Large intestine (tissue), 12 donors: ENCODE data around the gene CBLIF. TPM values are rescaled to one million over a fixed set of nuclear protein-coding genes. Genes with fewer than 3 reads are reported as not detected.
"Not testable (repeated sequence)": the region's sequence is repeated elsewhere in the genome, so short reads cannot be mapped to it uniquely, and the experiment has no call there.

Experiments
- DNase-seq, 2 donors: peaks; one replicate each; pipeline versions ENCODE4 v3.0.0 to v3.0.0-alpha.2; 2013
- H3K27ac ChIP-seq: one replicate; pipeline ENCODE4 v1.5.1; 2013; ENCODE audit warnings: low read length
- H3K27me3 ChIP-seq: 2 replicates; pipeline ENCODE4 v1.6.1; 2013; ENCODE audit warnings: low read length; ENCODE audit not compliant: control insufficient read depth, insufficient read depth
- H3K36me3 ChIP-seq: 2 replicates; pipeline ENCODE4 v1.6.1; 2013; ENCODE audit warnings: low read length; ENCODE audit not compliant: control insufficient read depth, insufficient read depth
- H3K4me1 ChIP-seq: one replicate; pipeline ENCODE4 v1.6.1; 2013; ENCODE audit warnings: low read length; ENCODE audit not compliant: control insufficient read depth, insufficient read depth
- H3K4me3 ChIP-seq: one replicate; pipeline ENCODE4 v1.5.1; 2013; ENCODE audit warnings: low read length
- H3K9me3 ChIP-seq: one replicate; pipeline ENCODE4 v1.6.1; 2013; ENCODE audit warnings: mild to moderate bottlenecking, low read depth, low read length, moderate library complexity; ENCODE audit not compliant: control insufficient read depth
- WGBS: methylation state at CpG from one replicate; pipeline ENCODE4 v1.1.5; 2013; ENCODE audit warnings: low lambda C conversion rate; ENCODE audit not compliant: insufficient coverage; 5-methylcytosine and 5-hydroxymethylcytosine counted together
- long read RNA-seq, 11 donors: transcript quantifications; one replicate each; lab custom pipeline, GENCODE V29; 2026
- polyA plus RNA-seq: library from polyadenylated mRNA; unstranded; fragments of 120-200 nt; gene quantifications from one replicate; pipeline ENCODE4 v1.2.1, GENCODE V29; 2013

CBLIF gene
- 0.52 TPM for polyA plus RNA-seq
- long read RNA-seq, donor 1, partial matches to known transcripts, result 0 of 1 reads
- long read RNA-seq, donor 1, other reads (novel, unspliced or antisense), result 0 of 1 reads
- long read RNA-seq, donor 2, result 0 reads
- long read RNA-seq, donor 3, result 0 reads
- long read RNA-seq, donor 4, result 0 reads
- long read RNA-seq, donor 5, result 0 reads
- long read RNA-seq, donor 6, partial matches to known transcripts, result 0 of 1 reads
- long read RNA-seq, donor 6, other reads (novel, unspliced or antisense), result 0 of 1 reads
- long read RNA-seq, donor 7, result 0 reads
- long read RNA-seq, donor 8, result 0 reads
- long read RNA-seq, donor 9, result 0 reads
- long read RNA-seq, donor 10, result 0 reads
- long read RNA-seq, donor 11, result 0 reads

DNA sequence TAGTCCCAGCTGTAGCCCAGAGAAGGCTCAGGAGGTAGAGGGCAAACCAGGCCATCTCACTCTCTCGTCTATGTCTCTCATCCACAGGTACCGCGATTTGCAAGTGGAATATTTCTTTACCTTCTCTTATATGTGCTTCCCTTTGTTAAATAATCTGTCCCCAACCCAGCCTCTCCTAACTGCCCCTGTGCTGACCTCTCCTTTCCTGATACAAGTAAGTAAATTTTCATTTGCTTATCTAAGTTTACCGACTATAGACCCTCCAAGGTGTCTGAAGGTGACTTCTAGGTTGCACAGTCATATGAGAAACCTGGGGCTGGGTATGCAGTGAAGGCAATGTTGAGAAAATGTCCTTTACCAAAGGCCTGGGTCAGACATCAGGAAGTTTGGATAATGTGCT lies at the start of gene CBLIF:
CBLIF (minus strand) TSS at position 101 of the 400 bp plus-strand sequence; CDS start at position 55, 46 bp downstream.
- DNase-seq, result no peak
- H3K27me3 ChIP-seq, result no peaks in the 10 kb centered on the region
- WGBS, result 20% methylated on average over 1 of the region's 4 CpGs
- no peaks in the 10 kb centered on the region for H3K36me3 ChIP-seq
- no peak within 1 kb of the TSS for H3K4me3 ChIP-seq
- H3K9me3 ChIP-seq, result no peaks in the 10 kb centered on the region
- H3K4me1 ChIP-seq, result peaks cover 18% of the 10 kb centered on the region
- no peak within 1 kb of the TSS for H3K27ac ChIP-seq

DNA sequence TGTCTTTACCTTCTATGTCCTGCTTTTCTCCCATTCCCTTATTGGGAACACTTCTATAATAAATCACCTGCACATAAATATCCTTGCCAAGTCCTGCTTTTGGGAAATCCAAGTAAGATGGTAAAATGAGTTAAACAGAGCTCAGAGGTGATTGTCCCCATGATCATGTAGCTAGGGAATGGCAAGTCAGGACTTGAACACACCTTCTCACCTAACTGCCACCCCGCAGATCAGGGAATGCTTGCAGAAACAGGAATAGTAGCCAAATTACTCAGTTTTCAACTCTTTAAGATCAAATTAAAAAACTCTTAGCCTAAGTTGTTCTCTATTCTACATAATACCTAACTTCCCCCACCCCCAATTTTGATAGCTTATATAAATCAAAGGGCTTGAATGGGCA lies 49.3 kb upstream of the CBLIF start:
- no peak for DNase-seq
- H3K9me3 ChIP-seq, result peaks cover 4% of the 10 kb centered on the region
- H3K4me1 ChIP-seq, result no peaks in the 10 kb centered on the region
- H3K36me3 ChIP-seq, result no peaks in the 10 kb centered on the region
- no peaks in the 10 kb centered on the region for H3K27me3 ChIP-seq
- no peak overlapping the region for H3K4me3 ChIP-seq
- WGBS, result no CpG with 5 or more reads among the region's 1 CpG
- H3K27ac ChIP-seq, result no peak overlapping the region

DNA sequence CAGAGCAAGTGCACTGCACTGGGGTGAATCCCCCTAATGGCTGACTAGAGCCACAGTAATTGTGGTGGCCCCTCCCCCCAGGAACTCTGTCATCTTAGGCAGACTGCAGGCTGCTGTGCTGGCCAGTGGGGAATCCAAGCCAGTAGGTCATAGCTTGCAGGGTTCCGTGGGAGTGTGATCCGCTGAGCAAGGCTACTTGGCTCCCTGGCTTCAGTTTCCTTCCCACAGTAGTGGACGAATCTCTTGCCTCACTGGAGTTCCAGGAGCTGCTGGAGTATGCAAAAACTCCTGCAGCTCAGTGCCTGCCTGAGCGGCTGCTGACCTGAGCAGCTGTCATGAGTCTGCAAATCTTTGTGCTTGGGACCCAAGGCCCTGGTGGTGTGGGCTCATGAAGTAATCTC lies 46.5 kb upstream of the CBLIF start:
- no peak for DNase-seq
- H3K9me3 ChIP-seq, result no peaks in the 10 kb centered on the region
- no peaks in the 10 kb centered on the region for H3K4me1 ChIP-seq
- no peaks in the 10 kb centered on the region for H3K36me3 ChIP-seq
- H3K27me3 ChIP-seq, result no peaks in the 10 kb centered on the region
- no peak overlapping the region for H3K4me3 ChIP-seq
- no peak overlapping the region for H3K27ac ChIP-seq
- WGBS, result no CpG with 5 or more reads among the region's 4 CpGs

DNA sequence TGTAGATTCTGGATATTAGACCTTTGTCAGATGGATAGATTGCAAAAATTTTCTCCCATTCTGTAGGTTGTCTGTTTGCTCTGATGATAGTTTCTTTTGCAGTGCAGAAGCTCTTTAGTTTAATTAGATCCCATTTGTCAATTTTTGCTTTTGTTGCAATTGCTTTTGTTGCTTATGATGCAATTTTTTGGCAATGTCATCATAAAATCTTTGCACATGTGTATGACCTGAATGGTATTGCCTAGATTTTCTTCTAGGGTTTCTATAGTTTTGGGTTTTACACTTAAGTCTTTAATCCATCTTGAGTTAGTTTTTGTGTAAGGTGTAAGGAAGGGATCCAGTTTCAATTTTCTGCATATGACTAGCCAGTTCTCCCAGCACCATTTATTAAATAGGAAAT lies 41.9 kb upstream of the CBLIF start:
- DNase-seq, H3K27me3 ChIP-seq, H3K9me3 ChIP-seq, H3K27ac ChIP-seq, H3K4me1 ChIP-seq, H3K4me3 ChIP-seq, H3K36me3 ChIP-seq: not testable (repeated sequence)

DNA sequence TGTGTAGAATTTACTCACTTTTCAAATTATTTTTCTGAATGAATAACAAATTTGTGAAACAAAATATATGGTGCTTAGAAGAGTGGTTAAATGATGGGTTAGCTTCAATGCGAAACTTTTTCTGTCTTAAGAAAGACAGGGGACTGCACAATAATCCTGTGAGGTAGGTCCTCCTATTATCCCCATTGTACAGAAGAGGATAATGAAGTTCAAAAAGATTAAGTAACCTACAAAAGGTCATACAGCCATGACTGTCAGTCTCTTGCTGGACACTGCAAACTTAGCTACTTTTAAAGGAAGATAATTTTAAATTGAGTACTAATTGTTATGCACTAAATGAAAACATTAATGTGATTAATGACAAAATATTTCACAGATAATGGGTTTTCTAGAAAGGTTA lies 38.3 kb upstream of the CBLIF start:
- WGBS, result no CpG with 5 or more reads among the region's 1 CpG
- no peak for DNase-seq

DNA sequence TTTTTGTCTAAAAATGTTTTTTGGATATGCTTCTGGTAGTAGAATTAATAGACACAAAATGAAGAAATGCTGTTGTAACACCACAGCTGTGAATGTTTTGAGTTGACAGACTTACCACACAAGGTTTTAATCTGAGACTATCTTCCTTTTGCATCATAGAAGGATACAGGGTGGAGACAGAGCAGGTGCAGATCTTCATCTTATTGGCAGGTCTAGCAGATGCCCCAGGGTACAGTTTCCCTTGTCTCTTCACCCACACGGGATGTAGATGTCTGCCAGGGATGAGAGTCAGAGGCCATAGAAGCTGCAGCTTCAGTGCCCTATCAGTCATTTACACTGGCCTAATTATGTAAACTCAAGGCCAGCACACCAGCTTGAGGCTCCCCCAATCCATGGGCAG lies 34.3 kb upstream of the CBLIF start:
- Histone ChIP-seq H3K4me1 (no peaks in the 10 kb centered on the region), H3K27me3 (no peaks in the 10 kb centered on the region), H3K36me3 (no peaks in the 10 kb centered on the region), H3K27ac (no peak overlapping the region), H3K4me3 (no peak overlapping the region), H3K9me3 (no peaks in the 10 kb centered on the region)
- no CpG with 5 or more reads among the region's 1 CpG for WGBS
- no peak for DNase-seq

More for the DNA sequence above, 38.3 kb upstream of the CBLIF start:
- Histone ChIP-seq H3K27me3 (no peaks in the 10 kb centered on the region), H3K27ac (no peak overlapping the region), H3K4me1 (no peaks in the 10 kb centered on the region), H3K36me3 (no peaks in the 10 kb centered on the region), H3K9me3 (peaks cover 2% of the 10 kb centered on the region), H3K4me3 (no peak overlapping the region)

DNA sequence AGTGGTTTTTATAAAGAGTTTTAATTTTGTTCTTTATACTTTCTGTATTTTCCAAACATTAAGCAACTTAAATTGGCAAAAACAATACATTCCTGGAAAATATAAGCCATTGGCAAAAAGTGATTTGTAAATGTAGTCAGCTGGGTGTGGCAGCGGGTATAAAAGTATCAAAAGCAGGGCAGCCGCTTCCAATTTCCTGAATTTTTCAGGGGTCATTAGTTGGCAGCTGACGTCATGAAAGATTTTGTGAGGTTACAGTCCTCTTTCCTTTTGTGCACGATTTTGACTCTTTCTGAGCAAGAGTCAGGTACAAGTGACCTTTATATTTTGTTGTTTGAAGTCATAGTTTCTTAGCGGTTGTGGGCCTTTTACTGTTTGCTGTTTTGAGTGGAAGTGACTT lies 33.3 kb upstream of the CBLIF start, which contains the start of gene OOSP3:
OOSP3 (plus strand) TSS at position 208 of the 400 bp plus-strand sequence; CDS start at position 235, 27 bp downstream.
- Histone ChIP-seq H3K4me3 (no peak within 1 kb of the TSS), H3K36me3 (no peaks in the 10 kb centered on the region), H3K4me1 (no peaks in the 10 kb centered on the region), H3K27me3 (no peaks in the 10 kb centered on the region), H3K27ac (no peak within 1 kb of the TSS), H3K9me3 (no peaks in the 10 kb centered on the region)
- no peak for DNase-seq
- WGBS, result no CpG with 5 or more reads among the region's 5 CpGs

DNA sequence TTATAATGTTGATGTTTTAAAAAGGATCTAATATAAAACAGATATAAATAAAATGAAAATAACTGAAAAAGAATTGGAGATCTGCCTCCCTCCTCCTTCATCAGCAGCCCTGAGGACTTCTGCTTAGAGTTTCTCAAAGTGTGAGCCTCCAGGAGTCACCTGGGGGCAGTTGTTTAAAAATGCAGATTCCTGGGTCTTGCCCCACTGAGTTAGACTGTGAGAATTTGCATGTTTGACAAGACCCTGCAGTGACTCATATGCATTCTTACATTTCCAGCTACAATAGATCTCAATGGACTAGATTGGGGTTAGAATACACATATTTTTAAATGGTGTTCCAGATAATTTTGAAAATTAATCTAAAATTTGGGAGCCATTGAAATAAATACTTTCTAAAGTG lies 32.5 kb upstream of the CBLIF start:
- Histone ChIP-seq H3K36me3 (no peaks in the 10 kb centered on the region), H3K27me3 (no peaks in the 10 kb centered on the region), H3K4me1 (no peaks in the 10 kb centered on the region), H3K27ac (no peak overlapping the region), H3K4me3 (no peak overlapping the region), H3K9me3 (no peaks in the 10 kb centered on the region)
- DNase-seq, result no peak

DNA sequence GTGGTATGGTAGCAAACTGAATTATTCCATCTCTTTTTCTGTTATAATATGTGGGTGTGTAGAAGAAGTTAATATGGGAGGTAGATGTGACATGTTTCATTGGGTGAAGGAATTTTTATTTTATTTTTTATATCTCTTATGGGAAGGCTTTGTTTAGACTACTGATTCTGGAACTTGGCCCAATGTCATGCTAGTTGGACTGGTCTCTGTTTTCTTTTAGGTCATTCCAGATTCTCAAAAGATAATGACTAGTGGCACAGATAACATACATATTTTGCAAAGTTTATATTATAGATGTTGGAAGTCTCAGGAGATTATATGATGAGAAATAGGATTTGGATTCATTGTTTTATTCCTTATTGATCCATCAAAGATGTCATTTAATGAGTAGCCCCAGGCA lies 32.0 kb upstream of the CBLIF start:
- H3K4me1 ChIP-seq, result no peaks in the 10 kb centered on the region
- no peaks in the 10 kb centered on the region for H3K27me3 ChIP-seq
- H3K9me3 ChIP-seq, result no peaks in the 10 kb centered on the region
- no peak overlapping the region for H3K27ac ChIP-seq
- H3K4me3 ChIP-seq, result no peak overlapping the region
- no peaks in the 10 kb centered on the region for H3K36me3 ChIP-seq
- DNase-seq, result no peak

DNA sequence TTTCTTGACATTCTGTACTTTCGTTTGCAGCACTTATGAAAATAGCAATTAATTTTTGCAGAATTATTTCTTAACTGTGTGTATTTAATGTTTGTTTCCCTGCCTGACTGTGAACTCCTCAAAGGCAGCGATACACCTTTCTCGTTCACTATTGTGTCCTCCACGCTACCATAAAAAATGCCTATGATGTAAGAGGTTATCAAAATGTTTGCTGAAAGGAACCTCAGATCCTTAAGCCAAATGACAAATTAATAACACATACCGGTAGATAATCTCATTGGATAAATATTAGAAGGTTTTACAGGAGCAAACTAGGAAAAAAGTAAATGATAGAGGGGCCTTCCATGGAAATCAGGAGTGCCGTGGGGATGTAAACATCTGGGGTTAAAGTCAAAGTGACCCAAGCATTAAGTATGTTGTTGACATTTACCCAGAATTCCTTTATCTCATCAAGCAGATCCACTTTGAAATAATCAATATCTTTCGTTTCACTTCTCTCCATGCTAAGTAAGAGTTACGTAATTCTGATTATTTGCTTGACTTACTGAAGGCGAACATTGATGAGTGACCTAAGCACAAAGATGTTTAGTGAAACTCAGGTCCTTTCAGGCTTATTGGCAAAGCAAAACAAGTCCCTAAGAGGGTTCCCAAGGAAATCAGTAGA lies 30.7 kb upstream of the CBLIF start:
- no peaks in the 10 kb centered on the region for H3K27me3 ChIP-seq
- peak in 1 of 2 donors; percentile 14 for DNase-seq
- H3K9me3 ChIP-seq, result no peaks in the 10 kb centered on the region
- 60% methylated on average over 5 of the region's 9 CpGs for WGBS
- H3K4me1 ChIP-seq, result no peaks in the 10 kb centered on the region
- no peak overlapping the region for H3K4me3 ChIP-seq
- H3K36me3 ChIP-seq, result no peaks in the 10 kb centered on the region
- no peak overlapping the region for H3K27ac ChIP-seq

DNA sequence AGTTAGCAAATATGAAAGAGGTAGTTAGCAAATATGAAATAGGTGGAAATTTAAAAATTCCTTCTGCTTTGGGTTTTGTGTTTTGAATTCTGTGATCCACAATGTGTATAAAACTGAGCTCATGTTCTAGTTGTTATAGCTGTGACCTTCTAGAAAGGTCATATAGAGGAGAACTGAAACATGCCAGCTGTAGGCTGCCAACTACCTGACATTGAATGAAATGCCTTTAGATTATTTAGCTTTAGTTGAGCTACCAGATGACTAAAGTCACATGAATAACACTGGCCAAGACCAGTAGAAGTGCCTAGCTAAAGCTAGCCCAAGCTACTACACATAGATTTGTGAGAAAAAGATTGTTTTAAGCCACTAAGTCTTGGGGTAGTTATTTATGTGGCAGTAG lies 26.8 kb upstream of the CBLIF start:
- Histone ChIP-seq H3K4me3 (no peak overlapping the region), H3K27ac (no peak overlapping the region), H3K36me3 (no peaks in the 10 kb centered on the region), H3K9me3 (no peaks in the 10 kb centered on the region), H3K4me1 (no peaks in the 10 kb centered on the region), H3K27me3 (no peaks in the 10 kb centered on the region)
- DNase-seq, result no peak
